ENCODE results near the gene OTOGL. TPM values are rescaled to one million over a fixed set of nuclear protein-coding genes. Genes with fewer than 3 reads are reported as not detected.

Gene OTOGL
- total and polyA plus RNA-seq, 4 donors = 0.09 to 0.71 (median 0.21) TPM

- H3K27ac ChIP-seq (ENCODE audit: low read depth in 1 of 2, low read length in 1 of 2) = no peak overlapping the region
- H3K4me3 ChIP-seq = no peak overlapping the region
- ATAC-seq (ENCODE audit: insufficient read depth, low FRiP score) = peak; percentile 62
- peak in 2 of 3 donors; percentile 68 to 79 for DNase-seq
- H3K27me3 ChIP-seq (ENCODE audit: control insufficient read depth in 3 of 3, insufficient read depth in 3 of 3, low read length in 2 of 3) = no peaks in the 10 kb centered on the region
- WGBS, 2 donors = 3 to 5% methylated on average over 3 of the region's 3 CpGs
- H3K9ac ChIP-seq (ENCODE audit: insufficient read depth in 1 of 2, low read length in 2 of 2) = no peak overlapping the region
- no peaks in the 10 kb centered on the region for H3K9me3 ChIP-seq (ENCODE audit: control insufficient read depth in 4 of 4, insufficient read depth in 3 of 4, low read length in 3 of 4)
- TF ChIP-seq, protein P1, sequence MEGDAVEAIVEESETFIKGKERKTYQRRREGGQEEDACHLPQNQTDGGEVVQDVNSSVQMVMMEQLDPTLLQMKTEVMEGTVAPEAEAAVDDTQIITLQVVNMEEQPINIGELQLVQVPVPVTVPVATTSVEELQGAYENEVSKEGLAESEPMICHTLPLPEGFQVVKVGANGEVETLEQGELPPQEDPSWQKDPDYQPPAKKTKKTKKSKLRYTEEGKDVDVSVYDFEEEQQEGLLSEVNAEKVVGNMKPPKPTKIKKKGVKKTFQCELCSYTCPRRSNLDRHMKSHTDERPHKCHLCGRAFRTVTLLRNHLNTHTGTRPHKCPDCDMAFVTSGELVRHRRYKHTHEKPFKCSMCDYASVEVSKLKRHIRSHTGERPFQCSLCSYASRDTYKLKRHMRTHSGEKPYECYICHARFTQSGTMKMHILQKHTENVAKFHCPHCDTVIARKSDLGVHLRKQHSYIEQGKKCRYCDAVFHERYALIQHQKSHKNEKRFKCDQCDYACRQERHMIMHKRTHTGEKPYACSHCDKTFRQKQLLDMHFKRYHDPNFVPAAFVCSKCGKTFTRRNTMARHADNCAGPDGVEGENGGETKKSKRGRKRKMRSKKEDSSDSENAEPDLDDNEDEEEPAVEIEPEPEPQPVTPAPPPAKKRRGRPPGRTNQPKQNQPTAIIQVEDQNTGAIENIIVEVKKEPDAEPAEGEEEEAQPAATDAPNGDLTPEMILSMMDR (IDR thresholded peaks at IDR 0.05; ENCODE audit: control extremely low read depth, extremely low read depth) = peak; percentile 43
- no peaks in the 10 kb centered on the region for H3K4me1 ChIP-seq (ENCODE audit: control insufficient read depth in 5 of 5, insufficient read depth in 5 of 5, low read length in 5 of 5)
- no peaks in the 10 kb centered on the region for H3K36me3 ChIP-seq (ENCODE audit: control insufficient read depth in 4 of 4, insufficient read depth in 4 of 4, low read length in 4 of 4)
Observed at GRCh38 chr12:80412343-80412953, 313.1 kb downstream of the OTOGL start.

DNA sequence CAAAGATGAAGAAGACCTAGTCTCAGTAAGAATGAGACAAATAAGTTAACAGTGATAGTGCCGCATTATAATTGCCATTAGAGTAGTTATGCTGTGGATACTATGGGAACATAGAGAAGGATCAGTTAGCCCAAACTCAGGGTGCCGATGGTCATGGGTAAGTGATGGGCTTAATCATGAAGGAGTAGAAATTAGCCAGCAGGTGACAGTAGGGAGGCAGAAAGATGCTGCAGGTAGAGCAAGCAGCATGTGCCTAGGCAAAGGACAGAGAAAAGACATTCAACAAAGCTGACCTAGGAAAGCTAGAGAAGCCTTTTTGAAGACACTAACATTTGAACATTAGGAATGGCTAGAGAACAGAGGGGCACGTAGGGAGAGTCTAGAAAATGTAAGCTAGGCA is 314.1 kb downstream of the OTOGL start:
- H3K27ac ChIP-seq (ENCODE audit: low read depth in 1 of 2, low read length in 1 of 2) = no peak overlapping the region
- 89 to 92% methylated on average over 3 of the region's 3 CpGs for WGBS, 2 donors
- H3K36me3 ChIP-seq (ENCODE audit: control insufficient read depth in 4 of 4, insufficient read depth in 4 of 4, low read length in 4 of 4) = no peaks in the 10 kb centered on the region
- H3K4me3 ChIP-seq = no peak overlapping the region
- no peaks in the 10 kb centered on the region for H3K4me1 ChIP-seq (ENCODE audit: control insufficient read depth in 5 of 5, insufficient read depth in 5 of 5, low read length in 5 of 5)
- DNase-seq (no peak), ATAC-seq (ENCODE audit: insufficient read depth, low FRiP score) (no peak)
- TF ChIP-seq, protein P1 (IDR thresholded peaks at IDR 0.05; ENCODE audit: control extremely low read depth, extremely low read depth) = no peak
- H3K27me3 ChIP-seq (ENCODE audit: control insufficient read depth in 3 of 3, insufficient read depth in 3 of 3, low read length in 2 of 3) = no peaks in the 10 kb centered on the region
- H3K9me3 ChIP-seq (ENCODE audit: control insufficient read depth in 4 of 4, insufficient read depth in 3 of 4, low read length in 3 of 4) = no peaks in the 10 kb centered on the region
- no peak overlapping the region for H3K9ac ChIP-seq (ENCODE audit: insufficient read depth in 1 of 2, low read length in 2 of 2)

GRCh38 chr12:80415466-80415865 is 316.1 kb downstream of the OTOGL start:
- Histone ChIP-seq H3K9ac (ENCODE audit: insufficient read depth in 1 of 2, low read length in 2 of 2) (no peak overlapping the region), H3K9me3 (ENCODE audit: control insufficient read depth in 4 of 4, insufficient read depth in 3 of 4, low read length in 3 of 4) (no peaks in the 10 kb centered on the region), H3K4me3 (no peak overlapping the region), H3K36me3 (ENCODE audit: control insufficient read depth in 4 of 4, insufficient read depth in 4 of 4, low read length in 4 of 4) (no peaks in the 10 kb centered on the region), H3K4me1 (ENCODE audit: control insufficient read depth in 5 of 5, insufficient read depth in 5 of 5, low read length in 5 of 5) (peaks cover 0 to 8% (median 0%) of the 10 kb centered on the region in 5 donors), H3K27me3 (ENCODE audit: control insufficient read depth in 3 of 3, insufficient read depth in 3 of 3, low read length in 2 of 3) (no peaks in the 10 kb centered on the region), H3K27ac (ENCODE audit: low read depth in 1 of 2, low read length in 1 of 2) (no peak overlapping the region)
- ATAC-seq (ENCODE audit: insufficient read depth, low FRiP score) (no peak), DNase-seq (no peak)
- TF ChIP-seq, protein P1 (IDR thresholded peaks at IDR 0.05; ENCODE audit: control extremely low read depth, extremely low read depth) = no peak
- WGBS, 2 donors = 30 to 72% methylated on average over 1 of the region's 1 CpG

DNA sequence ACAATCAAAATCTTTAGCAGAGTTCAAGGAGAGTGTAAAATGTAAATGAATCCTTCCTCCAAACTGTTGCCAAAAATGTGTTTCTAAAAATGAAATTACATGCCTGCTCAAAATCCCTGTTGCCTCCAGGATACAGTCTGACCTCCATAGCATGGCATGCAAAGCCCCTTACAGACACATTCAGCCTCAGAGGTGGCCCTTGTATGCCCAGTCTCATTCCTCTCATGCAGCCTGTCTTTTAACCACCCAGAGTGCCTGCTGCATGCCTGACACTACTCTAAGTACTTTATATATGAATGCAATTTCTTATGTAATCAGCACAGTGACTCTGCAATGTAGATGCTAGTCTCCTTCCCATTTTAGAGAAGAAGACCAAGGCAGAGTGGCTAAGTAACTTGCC is 320.3 kb downstream of the OTOGL start:
- Histone ChIP-seq H3K27ac (ENCODE audit: low read depth in 1 of 2, low read length in 1 of 2) (no peak overlapping the region), H3K36me3 (ENCODE audit: control insufficient read depth in 4 of 4, insufficient read depth in 4 of 4, low read length in 4 of 4) (no peaks in the 10 kb centered on the region), H3K4me1 (ENCODE audit: control insufficient read depth in 5 of 5, insufficient read depth in 5 of 5, low read length in 5 of 5) (peaks cover 0 to 11% (median 0%) of the 10 kb centered on the region in 5 donors), H3K9me3 (ENCODE audit: control insufficient read depth in 4 of 4, insufficient read depth in 3 of 4, low read length in 3 of 4) (no peaks in the 10 kb centered on the region), H3K9ac (ENCODE audit: insufficient read depth in 1 of 2, low read length in 2 of 2) (no peak overlapping the region), H3K4me3 (no peak overlapping the region), H3K27me3 (ENCODE audit: control insufficient read depth in 3 of 3, insufficient read depth in 3 of 3, low read length in 2 of 3) (no peaks in the 10 kb centered on the region)
- TF ChIP-seq, protein P1 (IDR thresholded peaks at IDR 0.05; ENCODE audit: control extremely low read depth, extremely low read depth) = no peak
- no peak for DNase-seq
- ATAC-seq (ENCODE audit: insufficient read depth, low FRiP score) = no peak
